Measurements from ENCODE around the gene TEX29. TPM values are rescaled to one million over a fixed set of nuclear protein-coding genes. Genes with fewer than 3 reads are reported as not detected.

The TEX29 gene
- total RNA-seq, 1 experiment from 2014 or later, result not detected

GRCh38 chr13:111295886-111296285 is 24.6 kb upstream of the TEX29 start:
- Histone ChIP-seq H3K4me1 (ENCODE audit: control insufficient read depth, insufficient read depth, low read length) (no peaks in the 10 kb centered on the region), H3K27me3 (ENCODE audit: control insufficient read depth, insufficient read depth, low read length) (no peaks in the 10 kb centered on the region), H3K4me3 (ENCODE audit: low read depth in 2 of 2, low read length in 2 of 2) (no peak overlapping the region), H3K27ac (ENCODE audit: low read length) (no peak overlapping the region), H3K36me3 (ENCODE audit: control insufficient read depth, insufficient read depth, low read length) (no peaks in the 10 kb centered on the region; the same call in 1 of the 2 replicates), H3K9me3 (ENCODE audit: control insufficient read depth, insufficient read depth, low read depth, low read length) (no peaks in the 10 kb centered on the region)
- no peak for DNase-seq (ENCODE audit: low read depth, low spot score)
- no peak for TF ChIP-seq SIN3A (IDR thresholded peaks at IDR 0.05; ENCODE audit: borderline replicate concordance, insufficient read depth, low read depth, low read length)
- TF ChIP-seq, protein P1, sequence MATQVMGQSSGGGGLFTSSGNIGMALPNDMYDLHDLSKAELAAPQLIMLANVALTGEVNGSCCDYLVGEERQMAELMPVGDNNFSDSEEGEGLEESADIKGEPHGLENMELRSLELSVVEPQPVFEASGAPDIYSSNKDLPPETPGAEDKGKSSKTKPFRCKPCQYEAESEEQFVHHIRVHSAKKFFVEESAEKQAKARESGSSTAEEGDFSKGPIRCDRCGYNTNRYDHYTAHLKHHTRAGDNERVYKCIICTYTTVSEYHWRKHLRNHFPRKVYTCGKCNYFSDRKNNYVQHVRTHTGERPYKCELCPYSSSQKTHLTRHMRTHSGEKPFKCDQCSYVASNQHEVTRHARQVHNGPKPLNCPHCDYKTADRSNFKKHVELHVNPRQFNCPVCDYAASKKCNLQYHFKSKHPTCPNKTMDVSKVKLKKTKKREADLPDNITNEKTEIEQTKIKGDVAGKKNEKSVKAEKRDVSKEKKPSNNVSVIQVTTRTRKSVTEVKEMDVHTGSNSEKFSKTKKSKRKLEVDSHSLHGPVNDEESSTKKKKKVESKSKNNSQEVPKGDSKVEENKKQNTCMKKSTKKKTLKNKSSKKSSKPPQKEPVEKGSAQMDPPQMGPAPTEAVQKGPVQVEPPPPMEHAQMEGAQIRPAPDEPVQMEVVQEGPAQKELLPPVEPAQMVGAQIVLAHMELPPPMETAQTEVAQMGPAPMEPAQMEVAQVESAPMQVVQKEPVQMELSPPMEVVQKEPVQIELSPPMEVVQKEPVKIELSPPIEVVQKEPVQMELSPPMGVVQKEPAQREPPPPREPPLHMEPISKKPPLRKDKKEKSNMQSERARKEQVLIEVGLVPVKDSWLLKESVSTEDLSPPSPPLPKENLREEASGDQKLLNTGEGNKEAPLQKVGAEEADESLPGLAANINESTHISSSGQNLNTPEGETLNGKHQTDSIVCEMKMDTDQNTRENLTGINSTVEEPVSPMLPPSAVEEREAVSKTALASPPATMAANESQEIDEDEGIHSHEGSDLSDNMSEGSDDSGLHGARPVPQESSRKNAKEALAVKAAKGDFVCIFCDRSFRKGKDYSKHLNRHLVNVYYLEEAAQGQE (IDR thresholded peaks at IDR 0.05; ENCODE audit: insufficient read depth in 1 of 2, low read depth in 2 of 2, low read length in 1 of 2), result no peak
- TF ChIP-seq, protein P2, sequence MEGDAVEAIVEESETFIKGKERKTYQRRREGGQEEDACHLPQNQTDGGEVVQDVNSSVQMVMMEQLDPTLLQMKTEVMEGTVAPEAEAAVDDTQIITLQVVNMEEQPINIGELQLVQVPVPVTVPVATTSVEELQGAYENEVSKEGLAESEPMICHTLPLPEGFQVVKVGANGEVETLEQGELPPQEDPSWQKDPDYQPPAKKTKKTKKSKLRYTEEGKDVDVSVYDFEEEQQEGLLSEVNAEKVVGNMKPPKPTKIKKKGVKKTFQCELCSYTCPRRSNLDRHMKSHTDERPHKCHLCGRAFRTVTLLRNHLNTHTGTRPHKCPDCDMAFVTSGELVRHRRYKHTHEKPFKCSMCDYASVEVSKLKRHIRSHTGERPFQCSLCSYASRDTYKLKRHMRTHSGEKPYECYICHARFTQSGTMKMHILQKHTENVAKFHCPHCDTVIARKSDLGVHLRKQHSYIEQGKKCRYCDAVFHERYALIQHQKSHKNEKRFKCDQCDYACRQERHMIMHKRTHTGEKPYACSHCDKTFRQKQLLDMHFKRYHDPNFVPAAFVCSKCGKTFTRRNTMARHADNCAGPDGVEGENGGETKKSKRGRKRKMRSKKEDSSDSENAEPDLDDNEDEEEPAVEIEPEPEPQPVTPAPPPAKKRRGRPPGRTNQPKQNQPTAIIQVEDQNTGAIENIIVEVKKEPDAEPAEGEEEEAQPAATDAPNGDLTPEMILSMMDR (IDR thresholded peaks at IDR 0.05), result no peak
- no peak for TF ChIP-seq POLR2AphosphoS5 (IDR thresholded peaks at IDR 0.05; ENCODE audit: low read depth, low read length)
- no peak for TF ChIP-seq TCF7L2 (IDR thresholded peaks at IDR 0.05; ENCODE audit: low read depth, low read length)
- BruUV-seq (replicated peaks), result no TSS peak
- intact Hi-C loops (cut with micrococcal nuclease; ENCODE audit: unreplicated experiment) (no loop called here), in situ Hi-C loops (cut with HindIII; ENCODE audit: low pct_unique_long_range_greater_than_20kb, low sequenced_read_pairs) (no loop called here)
- POLR2A ChIA-PET, result no interaction called here
- no peak for ATAC-seq
- CTCF ChIA-PET, result no interaction called here

GRCh38 chr13:111296417-111296816 is 24.0 kb upstream of the TEX29 start:
- BruUV-seq (replicated peaks), result no TSS peak
- no peak for DNase-seq (ENCODE audit: low read depth, low spot score)
- no peak for ATAC-seq
- in situ Hi-C loops (cut with HindIII; ENCODE audit: low pct_unique_long_range_greater_than_20kb, low sequenced_read_pairs), result no loop called here
- TF ChIP-seq, protein P1 (IDR thresholded peaks at IDR 0.05; ENCODE audit: insufficient read depth in 1 of 2, low read depth in 2 of 2, low read length in 1 of 2), result no peak
- TF ChIP-seq, protein P2 (IDR thresholded peaks at IDR 0.05), result no peak
- TF ChIP-seq POLR2AphosphoS5 (IDR thresholded peaks at IDR 0.05; ENCODE audit: low read depth, low read length) (no peak), SIN3A (IDR thresholded peaks at IDR 0.05; ENCODE audit: borderline replicate concordance, insufficient read depth, low read depth, low read length) (no peak), TCF7L2 (IDR thresholded peaks at IDR 0.05; ENCODE audit: low read depth, low read length) (no peak)
- H3K4me3 ChIP-seq (ENCODE audit: low read depth in 2 of 2, low read length in 2 of 2), result no peak overlapping the region
- no peak overlapping the region for H3K27ac ChIP-seq (ENCODE audit: low read length)
- ChIA-PET POLR2A (no interaction called here), CTCF (no interaction called here)
- H3K27me3 ChIP-seq (ENCODE audit: control insufficient read depth, insufficient read depth, low read length), result no peaks in the 10 kb centered on the region
- H3K36me3 ChIP-seq (ENCODE audit: control insufficient read depth, insufficient read depth, low read length), result no peaks in the 10 kb centered on the region; the same call in 1 of the 2 replicates
- no peaks in the 10 kb centered on the region for H3K9me3 ChIP-seq (ENCODE audit: control insufficient read depth, insufficient read depth, low read depth, low read length)
- intact Hi-C loops (cut with micrococcal nuclease; ENCODE audit: unreplicated experiment), result no loop called here
- H3K4me1 ChIP-seq (ENCODE audit: control insufficient read depth, insufficient read depth, low read length), result no peaks in the 10 kb centered on the region
